HUES64 (cell line): ENCODE measurements around the gene SCN2B.

Source experiments
- H3K27ac ChIP-seq: 2 replicates; pipeline ENCODE4 v1.7.0; 2013; ENCODE audit warnings: low read depth, low read length, inconsistent platforms
- H3K27me3 ChIP-seq: 2 replicates; pipeline ENCODE4 v1.6.1; 2013; ENCODE audit warnings: mild to moderate bottlenecking, low read length; ENCODE audit not compliant: insufficient read depth
- H3K36me3 ChIP-seq: 2 replicates; pipeline ENCODE4 v1.6.1; 2013; ENCODE audit warnings: mild to moderate bottlenecking, low read length; ENCODE audit not compliant: insufficient read depth
- H3K4me1 ChIP-seq: 2 replicates; pipeline ENCODE4 v1.6.1; 2013; ENCODE audit warnings: mild to moderate bottlenecking, low read length, moderate library complexity; ENCODE audit not compliant: insufficient read depth
- H3K4me3 ChIP-seq: 2 replicates; pipeline ENCODE4 v1.5.1; 2013; ENCODE audit warnings: mild to moderate bottlenecking, low read length, moderate library complexity
- H3K9ac ChIP-seq: 2 replicates; pipeline ENCODE4 v1.6.1; 2013; ENCODE audit warnings: mild to moderate bottlenecking, low read depth, low read length
- H3K9me3 ChIP-seq: 2 replicates; pipeline ENCODE4 v1.6.1; 2013; ENCODE audit warnings: low read depth, low read length; ENCODE audit not compliant: insufficient read depth
- WGBS: fragments of 150-250, 120-280 bp; methylation state at CpG from one replicate; pipeline ENCODE4 v1.1.7; 2013; ENCODE audit warnings: missing lambda C conversion rate; 5-methylcytosine and 5-hydroxymethylcytosine counted together

SCN2B gene

DNA sequence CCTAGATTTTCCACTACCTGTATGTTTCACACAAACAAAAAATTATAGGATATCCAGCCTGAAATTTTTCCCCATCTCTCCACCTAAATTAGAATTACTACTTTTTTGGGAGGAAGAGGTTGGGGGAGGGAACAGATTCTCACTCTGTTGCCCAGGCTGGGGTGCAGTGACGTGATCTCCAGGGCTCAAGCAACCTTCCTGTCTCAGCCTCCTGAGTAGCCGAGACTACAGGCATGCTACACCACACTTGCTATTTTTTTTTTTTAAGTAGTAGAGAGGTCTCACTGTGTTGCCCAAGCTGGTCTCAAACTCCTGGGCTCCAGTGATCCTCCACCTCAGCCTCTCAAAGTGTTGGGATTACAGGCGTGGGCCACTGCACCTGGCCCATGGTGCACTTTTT is 38.8 kb upstream of the SCN2B start:
- no peaks in the 10 kb centered on the region for H3K27me3 ChIP-seq
- 90% methylated on average over 3 of the region's 3 CpGs for WGBS
- no peaks in the 10 kb centered on the region for H3K9me3 ChIP-seq
- H3K27ac ChIP-seq: no peak overlapping the region
- no peaks in the 10 kb centered on the region for H3K36me3 ChIP-seq
- no peak overlapping the region for H3K4me3 ChIP-seq
- H3K9ac ChIP-seq: no peak overlapping the region
- peaks cover 38% of the 10 kb centered on the region for H3K4me1 ChIP-seq

DNA sequence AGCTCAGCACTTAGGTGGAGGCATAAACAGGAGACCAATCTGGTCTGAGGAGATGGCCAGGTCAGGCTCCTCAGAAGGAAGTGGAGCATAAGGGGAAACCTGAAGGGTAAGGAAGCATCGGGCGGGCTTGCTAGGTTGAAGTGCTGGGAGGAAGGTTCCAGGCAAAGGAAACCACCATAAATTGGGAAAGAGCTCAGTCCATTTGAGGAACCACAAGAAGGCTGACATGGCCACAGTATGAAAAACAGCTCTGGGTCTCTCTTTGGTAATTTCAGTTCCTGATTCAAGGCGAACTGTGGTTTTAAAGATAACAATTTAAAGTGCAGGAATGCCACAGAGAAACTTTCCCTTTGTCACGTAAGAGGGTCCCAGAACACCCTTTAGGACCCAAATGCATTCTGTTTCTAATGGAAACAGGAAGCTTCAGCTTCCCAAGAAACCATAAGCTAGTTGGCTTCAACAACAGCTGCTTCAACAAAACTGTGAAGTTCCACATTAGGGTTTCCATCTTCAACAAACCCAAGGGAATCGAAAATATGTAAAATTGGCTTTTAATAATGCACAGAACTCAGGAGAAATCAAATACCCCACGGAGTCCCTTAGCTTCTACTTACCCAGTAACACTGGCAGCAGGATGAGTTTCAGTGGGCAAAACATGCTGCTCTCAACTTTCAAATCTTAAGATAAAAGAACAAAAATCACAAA is 37.9 kb upstream of the SCN2B start:
- Histone ChIP-seq H3K27ac (no peak overlapping the region), H3K27me3 (no peaks in the 10 kb centered on the region), H3K9ac (no peak overlapping the region), H3K9me3 (no peaks in the 10 kb centered on the region), H3K36me3 (no peaks in the 10 kb centered on the region), H3K4me3 (no peak overlapping the region), H3K4me1 (peaks cover 42% of the 10 kb centered on the region)
- WGBS: 86% methylated on average over 6 of the region's 6 CpGs

DNA sequence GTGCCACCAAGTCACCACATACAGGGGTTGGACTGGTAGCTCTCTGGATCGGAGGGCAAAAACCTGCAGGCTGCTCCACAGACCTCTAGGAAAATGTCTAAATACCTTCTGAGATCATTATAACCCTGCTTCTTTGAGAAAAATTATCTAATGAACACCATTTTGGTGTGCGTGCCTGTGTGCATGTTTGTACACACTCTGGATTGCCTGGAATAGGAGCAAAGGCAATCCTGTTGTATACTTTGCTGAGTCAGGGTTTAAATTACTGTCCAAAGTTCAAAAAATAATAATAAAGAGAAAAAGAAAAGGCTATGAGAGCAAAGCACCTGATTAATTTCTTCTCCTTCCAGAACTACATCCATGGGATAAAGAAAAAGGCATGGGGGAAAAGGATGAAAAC is 37.3 kb upstream of the SCN2B start:
- H3K27ac ChIP-seq: no peak overlapping the region
- no peaks in the 10 kb centered on the region for H3K36me3 ChIP-seq
- no peak overlapping the region for H3K9ac ChIP-seq
- H3K27me3 ChIP-seq: no peaks in the 10 kb centered on the region
- peaks cover 42% of the 10 kb centered on the region for H3K4me1 ChIP-seq
- WGBS: 100% methylated on average over 2 of the region's 2 CpGs
- H3K4me3 ChIP-seq: no peak overlapping the region
- H3K9me3 ChIP-seq: no peaks in the 10 kb centered on the region

DNA sequence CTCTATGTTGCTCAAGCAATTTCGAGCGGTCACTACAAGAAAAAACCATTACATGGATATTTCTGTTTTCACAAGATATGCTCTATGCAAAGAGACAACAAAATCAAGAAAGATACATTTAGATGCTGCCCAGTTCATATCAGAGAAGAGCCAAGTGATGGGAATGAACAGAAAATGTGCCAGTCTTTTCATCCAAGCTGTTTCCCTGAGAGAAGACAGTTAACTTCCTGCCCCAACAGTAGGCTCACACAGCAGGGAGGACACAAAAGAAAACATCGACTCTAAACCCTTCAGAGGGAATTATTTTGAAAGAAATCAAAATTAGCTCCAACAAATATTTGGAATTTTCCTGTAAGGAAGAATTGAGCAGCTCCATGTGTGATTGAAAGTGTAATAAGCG is 36.8 kb upstream of the SCN2B start:
- peak overlapping the region; percentile 70 for H3K27ac ChIP-seq
- 91% methylated on average over 3 of the region's 4 CpGs for WGBS
- no peaks in the 10 kb centered on the region for H3K36me3 ChIP-seq
- H3K27me3 ChIP-seq: no peaks in the 10 kb centered on the region
- no peak overlapping the region for H3K4me3 ChIP-seq
- H3K4me1 ChIP-seq: peaks cover 42% of the 10 kb centered on the region
- H3K9ac ChIP-seq: no peak overlapping the region
- no peaks in the 10 kb centered on the region for H3K9me3 ChIP-seq

DNA sequence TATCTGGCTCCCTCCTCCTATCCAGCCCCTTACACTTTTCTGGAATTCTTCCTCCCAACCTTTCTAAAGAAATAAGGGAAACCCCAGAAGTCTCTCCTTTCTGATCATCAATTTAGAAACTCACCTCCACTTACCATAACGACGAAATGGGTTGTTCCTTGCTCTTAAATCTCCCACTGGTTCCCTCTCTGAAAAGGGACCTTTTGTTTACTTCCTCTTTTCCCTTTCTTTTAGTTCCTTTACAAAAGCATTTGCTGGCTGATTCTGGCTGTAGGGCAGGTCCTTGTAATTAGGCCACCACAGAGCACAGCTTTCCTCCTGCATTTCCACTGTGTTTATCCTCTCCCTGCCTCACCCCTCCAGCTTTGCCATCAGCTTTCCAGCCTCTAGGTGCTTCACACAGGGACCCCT is 36.3 kb upstream of the SCN2B start:
- Histone ChIP-seq H3K36me3 (no peaks in the 10 kb centered on the region), H3K27me3 (no peaks in the 10 kb centered on the region), H3K4me3 (no peak overlapping the region), H3K27ac (peak overlapping the region; percentile 70), H3K9ac (no peak overlapping the region), H3K9me3 (no peaks in the 10 kb centered on the region), H3K4me1 (peaks cover 42% of the 10 kb centered on the region)
- 58% methylated on average over 2 of the region's 2 CpGs for WGBS

DNA sequence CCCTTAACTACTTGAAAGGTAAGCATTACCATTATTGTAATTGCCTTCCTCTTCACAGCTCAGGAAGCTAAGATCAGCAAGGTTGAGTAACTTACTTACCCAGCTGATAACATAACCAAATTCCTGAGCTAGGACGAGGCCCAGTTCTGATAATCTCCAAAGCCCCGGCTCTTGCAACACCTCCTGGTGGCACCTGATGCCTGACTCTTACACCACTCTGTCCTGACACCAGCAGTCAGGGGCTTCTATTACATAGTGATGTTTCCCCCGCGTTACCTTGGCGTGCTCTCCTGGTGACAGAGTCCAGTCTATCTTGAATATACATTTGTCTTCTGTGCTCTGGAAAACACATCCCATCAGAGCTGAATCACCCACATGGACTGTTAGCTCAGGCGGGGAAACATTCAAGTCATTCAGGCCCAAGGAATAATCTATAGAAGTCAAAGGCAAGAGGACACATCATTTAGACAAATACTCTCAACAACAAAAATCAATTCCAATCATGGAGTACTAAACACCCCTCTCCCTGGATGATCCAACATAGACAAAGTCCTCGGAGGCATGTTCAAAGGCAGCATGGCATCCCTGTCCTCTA is 35.8 kb upstream of the SCN2B start:
- Histone ChIP-seq H3K27ac (peak overlapping the region; percentile 53; the same call in 1 of the 2 replicates), H3K36me3 (no peaks in the 10 kb centered on the region), H3K4me1 (peaks cover 42% of the 10 kb centered on the region), H3K9me3 (no peaks in the 10 kb centered on the region), H3K27me3 (no peaks in the 10 kb centered on the region), H3K9ac (no peak overlapping the region), H3K4me3 (no peak overlapping the region)
- whole genome bisulfite sequencing: 79% methylated on average over 7 of the region's 7 CpGs

DNA sequence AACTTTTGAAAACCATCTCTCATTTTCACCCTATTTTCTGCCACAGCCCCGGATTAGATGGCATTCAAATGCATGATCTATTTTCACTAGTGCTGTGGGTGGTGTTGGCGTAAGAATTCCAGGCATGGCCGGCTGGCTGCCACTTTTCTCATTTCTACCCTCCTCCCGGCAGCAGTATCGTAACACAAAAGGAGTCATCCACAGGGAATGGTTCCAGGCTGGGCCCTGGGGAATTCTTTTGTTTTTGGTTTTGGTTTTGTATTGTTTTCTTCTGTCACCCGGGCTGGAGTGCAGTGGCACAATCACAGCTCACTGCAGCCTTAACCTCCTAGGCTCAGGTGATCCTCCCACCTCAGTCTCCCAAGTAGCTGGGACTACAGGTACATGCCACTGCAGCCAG is 34.6 kb upstream of the SCN2B start:
- no peak overlapping the region for H3K4me3 ChIP-seq
- peaks cover 46% of the 10 kb centered on the region for H3K4me1 ChIP-seq
- WGBS: 19% methylated on average over 6 of the region's 6 CpGs
- H3K27ac ChIP-seq: peak overlapping the region; percentile 53; the same call in 1 of the 2 replicates
- no peaks in the 10 kb centered on the region for H3K36me3 ChIP-seq
- no peaks in the 10 kb centered on the region for H3K27me3 ChIP-seq
- no peak overlapping the region for H3K9ac ChIP-seq
- no peaks in the 10 kb centered on the region for H3K9me3 ChIP-seq

DNA sequence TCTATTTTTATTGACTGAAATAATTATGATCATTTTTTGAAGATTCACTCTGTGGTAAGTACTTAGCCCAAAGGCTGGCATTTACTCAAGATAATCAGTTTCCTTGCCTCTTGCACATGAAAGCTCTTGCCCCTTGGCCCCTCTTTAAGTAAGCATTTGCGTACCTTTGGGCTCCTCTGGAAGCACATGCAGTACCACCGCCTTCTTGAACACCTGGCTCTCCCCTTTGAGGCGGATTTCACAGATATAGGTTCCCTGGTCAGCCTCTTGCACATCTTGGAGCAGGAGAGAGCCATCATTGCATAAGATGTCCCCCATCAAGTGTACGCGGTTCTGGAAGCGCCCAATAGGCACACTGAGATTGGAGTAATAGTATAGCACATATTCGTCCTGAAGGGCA is 33.9 kb upstream of the SCN2B start:
- Histone ChIP-seq H3K4me1 (peaks cover 46% of the 10 kb centered on the region), H3K27me3 (no peaks in the 10 kb centered on the region), H3K27ac (peak overlapping the region; percentile 14; the same call in 1 of the 2 replicates), H3K4me3 (no peak overlapping the region), H3K9ac (no peak overlapping the region), H3K36me3 (no peaks in the 10 kb centered on the region), H3K9me3 (no peaks in the 10 kb centered on the region)
- 83% methylated on average over 7 of the region's 7 CpGs for WGBS

DNA sequence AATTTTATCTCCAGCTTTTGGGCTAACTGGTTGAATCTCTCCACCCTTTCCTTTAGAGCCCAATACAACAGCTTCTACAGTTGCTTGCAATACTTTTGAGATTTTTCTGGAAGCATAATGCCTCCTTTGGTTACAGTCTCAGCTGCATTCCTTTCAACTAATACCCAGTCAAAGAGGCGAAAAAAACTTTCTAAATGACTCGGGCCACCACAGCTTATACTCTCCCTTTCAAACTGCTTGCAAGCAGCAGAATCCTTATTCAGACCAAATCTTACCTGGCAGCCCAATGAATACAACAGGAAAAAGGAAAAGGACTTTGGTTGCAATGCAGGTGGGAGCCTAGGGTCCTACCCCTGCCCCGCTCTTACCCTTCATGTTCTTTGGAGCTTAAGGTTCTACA is 32.6 kb upstream of the SCN2B start:
- Histone ChIP-seq H3K9me3 (no peaks in the 10 kb centered on the region), H3K36me3 (no peaks in the 10 kb centered on the region), H3K9ac (no peak overlapping the region), H3K27me3 (no peaks in the 10 kb centered on the region), H3K4me1 (peaks cover 42% of the 10 kb centered on the region), H3K4me3 (no peak overlapping the region), H3K27ac (no peak overlapping the region)
- 86% methylated on average over 3 of the region's 3 CpGs for WGBS

DNA sequence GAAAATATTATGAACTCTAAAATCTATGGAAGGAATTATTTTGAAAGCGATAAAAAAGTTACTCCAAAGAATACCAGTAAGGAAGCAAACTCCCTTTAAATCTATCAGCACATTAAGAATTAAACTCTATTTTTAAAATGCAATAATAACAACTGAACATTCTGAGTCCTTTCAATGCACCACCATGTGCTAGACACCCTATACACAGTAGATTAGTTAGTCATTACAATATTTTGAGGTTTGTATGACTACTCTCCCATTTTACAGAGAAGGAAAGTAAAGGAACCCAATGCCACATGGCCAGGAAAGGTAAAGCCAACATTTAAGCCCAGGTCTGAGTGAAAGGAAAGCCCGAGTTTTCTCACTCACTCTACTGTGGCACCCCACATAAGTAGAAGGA is 30.6 kb upstream of the SCN2B start:
- peaks cover 24% of the 10 kb centered on the region for H3K4me1 ChIP-seq
- no peaks in the 10 kb centered on the region for H3K36me3 ChIP-seq
- H3K4me3 ChIP-seq: no peak overlapping the region
- H3K9me3 ChIP-seq: no peaks in the 10 kb centered on the region
- H3K27me3 ChIP-seq: no peaks in the 10 kb centered on the region
- WGBS: 71% methylated on average over 1 of the region's 2 CpGs
- no peak overlapping the region for H3K27ac ChIP-seq
- H3K9ac ChIP-seq: no peak overlapping the region

DNA sequence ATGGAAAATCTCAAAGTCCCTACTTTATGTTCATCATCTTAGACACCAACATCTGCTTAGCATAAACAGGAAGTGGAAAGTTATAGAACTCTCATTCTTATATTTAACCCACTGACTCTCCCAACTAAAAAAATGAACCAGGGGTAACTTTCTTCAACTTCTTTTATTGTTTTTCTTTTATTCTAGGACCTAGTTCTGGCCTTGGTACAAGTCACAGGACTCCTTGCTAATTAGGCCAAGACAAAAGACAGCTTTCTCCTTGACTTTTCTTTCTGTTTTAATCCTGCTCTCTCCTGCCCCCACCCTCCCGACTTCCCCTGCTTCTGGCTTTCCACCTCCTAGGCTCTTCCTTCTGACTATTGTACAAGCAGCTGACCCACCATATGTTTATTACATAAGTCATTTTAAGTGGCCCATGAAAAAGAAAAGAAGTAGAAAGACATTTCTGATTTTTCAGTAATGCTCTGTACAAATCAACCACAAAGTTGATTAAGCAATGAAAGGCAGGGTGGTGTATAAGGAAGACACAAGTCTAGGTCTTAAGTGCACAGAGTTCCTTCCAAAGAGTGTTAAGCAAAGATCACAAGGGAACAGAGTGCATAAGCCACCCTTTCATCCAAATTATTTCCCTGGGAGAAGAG is 30.1 kb upstream of the SCN2B start:
- H3K4me1 ChIP-seq: peaks cover 18% of the 10 kb centered on the region
- no peak overlapping the region for H3K27ac ChIP-seq
- peaks cover under 1% of the 10 kb centered on the region; the same call in 1 of the 2 replicates for H3K27me3 ChIP-seq
- no peak overlapping the region for H3K9ac ChIP-seq
- H3K4me3 ChIP-seq: no peak overlapping the region
- no peaks in the 10 kb centered on the region for H3K36me3 ChIP-seq
- H3K9me3 ChIP-seq: no peaks in the 10 kb centered on the region
- 59% methylated on average over 1 of the region's 1 CpG for WGBS
